NCI-H2081 (cell line): ENCODE results near the gene FMN1.

ENCODE experiments used
- DNase-seq, 2 experiments: peaks; one replicate each; lab custom pipeline; 2025; lab: John Stamatoyannopoulos, UW

The FMN1 gene

GRCh38 chr15:32718821-32719716 is 475.4 kb downstream of the FMN1 start:
- DNase-seq: no peak

GRCh38 chr15:32718227-32718820 is 476.2 kb downstream of the FMN1 start:
- DNase-seq: peak in 1 of 2 experiments; percentile 14

- DNase-seq: peak in 1 of 2 experiments; percentile 13
Measured at GRCh38 chr15:32717426-32718226, 476.9 kb downstream of the FMN1 start, which contains the start of gene GREM1. GREM1 (plus strand) TSS chr15:32718004; CDS start chr15:32730691, 12,687 bp downstream.

- no peak for DNase-seq
Measured at GRCh38 chr15:32716915-32717425, 477.5 kb downstream of the FMN1 start.

- no peak for DNase-seq
Measured at GRCh38 chr15:32716216-32716914, 478.1 kb downstream of the FMN1 start.
